ACC112 (cell line): ENCODE data around the gene ATXN10.
"Not testable (repeated sequence)": the region's sequence is repeated elsewhere in the genome, so short reads cannot be mapped to it uniquely, and the experiment has no call there.

Experiments
- H2AFZ ChIP-seq: fragments of 200-600 bp; sonication (generic); one replicate; pipeline ENCODE4 v1.6.0; 2017; ENCODE audit warnings: antibody characterized with exemption, low read length; ENCODE audit not compliant: unreplicated experiment
- H3K27ac ChIP-seq: fragments of 200-600 bp; sonication (generic); 2 replicates; pipeline ENCODE4 v1.5.1; 2014; ENCODE audit warnings: low read depth, mild to moderate bottlenecking, antibody characterized with exemption, low read length, moderate library complexity
- H3K27me3 ChIP-seq: fragments of 200-600 bp; sonication (generic); 2 replicates; pipeline ENCODE4 v1.6.1; 2014; ENCODE audit warnings: mild to moderate bottlenecking, antibody characterized with exemption, low read length, moderate library complexity, mixed read lengths; ENCODE audit not compliant: insufficient read depth
- H3K36me3 ChIP-seq: fragments of 200-600 bp; sonication (generic); 2 replicates; pipeline ENCODE4 v1.6.1; 2016; ENCODE audit warnings: mild to moderate bottlenecking, antibody characterized with exemption, low read length, moderate library complexity, mixed read lengths; ENCODE audit not compliant: insufficient read depth
- H3K4me1 ChIP-seq: fragments of 200-600 bp; sonication (generic); one replicate; pipeline ENCODE4 v1.6.1; 2016; ENCODE audit warnings: low read length, mixed read lengths; ENCODE audit not compliant: insufficient read depth, unreplicated experiment, control insufficient read depth
- H3K4me3 ChIP-seq: fragments of 200-600 bp; sonication (generic); 2 replicates; pipeline ENCODE4 v1.5.1; 2014; ENCODE audit warnings: mild to moderate bottlenecking, low read depth, low read length
- H3K79me2 ChIP-seq: fragments of 200-600 bp; sonication (generic); one replicate; pipeline ENCODE4 v1.6.0; 2016; ENCODE audit warnings: low read length; ENCODE audit not compliant: control insufficient read depth, unreplicated experiment, insufficient read depth

Gene ATXN10

GRCh38 chr22:45667486-45667885, 4.1 kb upstream of the ATXN10 start:
- Histone ChIP-seq H3K79me2 (peaks cover 4% of the 10 kb centered on the region), H3K27me3 (no peaks in the 10 kb centered on the region), H3K4me3 (no peak overlapping the region), H3K36me3 (no peaks in the 10 kb centered on the region), H2AFZ (no peak overlapping the region), H3K27ac (no peak overlapping the region), H3K4me1 (peaks cover 3% of the 10 kb centered on the region)

- not testable (repeated sequence) for H3K27ac ChIP-seq, H3K36me3 ChIP-seq, H3K4me1 ChIP-seq, H3K27me3 ChIP-seq, H3K4me3 ChIP-seq, H2AFZ ChIP-seq
- H3K79me2 ChIP-seq = peaks cover 33% of the 10 kb centered on the region
Observed at GRCh38 chr22:45670363-45670762, 1.3 kb upstream of the ATXN10 start.

- no peaks in the 10 kb centered on the region for H3K27me3 ChIP-seq
- peaks cover 3% of the 10 kb centered on the region for H3K4me1 ChIP-seq
- peaks cover 41% of the 10 kb centered on the region for H3K79me2 ChIP-seq
- H3K27ac ChIP-seq = no peak overlapping the region; the same call in 1 of the 2 replicates
- 0 out of 2 replicates have a peak, but pooled peaks cover 3% of the 10 kb centered on the region for H3K36me3 ChIP-seq
- peak overlapping the region; percentile 96 for H2AFZ ChIP-seq
- peak overlapping the region; percentile 85 for H3K4me3 ChIP-seq
Observed at GRCh38 chr22:45670981-45671782, 452 bp upstream of the ATXN10 start.

DNA sequence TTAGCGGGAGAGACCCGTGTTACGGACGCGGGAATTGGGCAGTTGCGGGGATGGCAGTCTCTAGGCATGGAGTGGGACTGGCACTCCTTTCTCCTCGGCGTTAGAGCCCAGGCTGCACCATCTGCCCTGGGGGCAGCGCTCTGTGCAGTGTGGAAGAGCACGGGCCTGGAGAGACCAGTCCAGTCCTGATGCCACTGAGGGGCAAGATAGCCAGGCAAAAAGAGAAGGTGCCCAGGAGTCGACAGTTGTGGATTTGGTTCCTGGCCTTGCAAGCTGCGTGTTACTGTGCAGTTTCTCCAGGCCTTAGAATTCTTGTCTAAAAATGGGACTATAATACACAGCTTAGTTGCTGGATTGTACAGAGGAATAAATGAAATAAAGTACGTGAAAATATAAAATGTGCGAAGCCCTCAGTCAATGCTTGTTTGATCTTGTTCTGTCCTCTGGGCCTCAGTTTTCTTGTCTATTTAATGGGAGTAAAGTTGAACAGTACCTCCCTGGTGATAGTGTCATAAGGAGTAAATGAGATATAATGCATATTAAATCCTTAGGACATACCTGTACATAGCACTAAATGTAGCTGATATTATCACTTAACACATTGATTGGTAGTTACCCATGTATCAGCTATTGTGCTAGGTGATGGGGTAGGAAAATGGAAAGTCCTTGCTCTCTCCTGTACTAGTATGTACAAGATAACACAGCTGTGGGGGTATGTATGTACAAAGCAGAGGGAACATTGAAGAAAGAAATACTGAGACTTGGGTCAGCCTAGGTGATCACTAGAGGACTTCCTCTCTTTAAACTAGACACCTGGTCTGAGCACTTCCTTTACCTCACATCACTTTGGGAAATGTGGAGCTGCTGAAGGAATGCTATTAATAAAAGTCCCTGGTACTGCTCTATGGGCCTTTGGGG, 1.2 kb downstream of the ATXN10 start:
- Histone ChIP-seq H3K79me2 (peaks cover 52% of the 10 kb centered on the region), H3K4me1 (peaks cover 10% of the 10 kb centered on the region), H2AFZ (peak overlapping the region; percentile 96), H3K36me3 (0 out of 2 replicates have a peak, but pooled peaks cover 3% of the 10 kb centered on the region), H3K4me3 (peak overlapping the region; percentile 85), H3K27ac (peak overlapping the region; percentile 14; the same call in 1 of the 2 replicates), H3K27me3 (no peaks in the 10 kb centered on the region)

DNA sequence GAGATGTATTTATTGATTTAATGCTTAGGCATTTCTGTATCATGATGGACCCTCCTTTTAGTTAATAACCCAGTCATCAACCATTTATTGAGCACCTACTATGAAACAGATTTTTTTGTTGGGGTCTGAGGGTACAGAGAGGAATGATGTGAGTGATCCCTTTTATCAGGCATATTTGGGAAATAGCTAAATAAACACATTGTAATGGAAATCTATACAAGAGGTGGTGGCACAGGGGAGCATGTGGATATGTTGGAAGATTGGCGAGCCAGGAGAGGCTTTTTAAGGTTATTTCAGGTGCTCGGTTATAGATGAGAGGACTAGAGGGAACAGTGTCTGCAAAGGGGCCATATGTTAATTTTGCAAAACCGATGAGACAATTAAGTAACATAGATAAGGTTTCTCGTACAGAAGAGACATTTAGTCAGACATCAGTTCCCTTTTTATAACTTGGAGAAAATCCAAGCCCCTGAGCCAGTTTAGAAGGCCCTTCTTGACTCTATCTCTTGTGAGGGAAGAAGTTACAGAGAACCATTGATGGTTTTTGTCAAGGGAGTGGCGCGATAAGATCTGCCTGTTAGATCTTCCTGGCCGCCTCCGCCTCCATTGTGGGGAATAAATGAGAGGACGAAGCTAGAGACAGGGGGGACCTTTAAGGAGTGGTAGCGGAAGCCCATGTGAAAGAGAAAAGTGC, 2.0 kb downstream of the ATXN10 start:
- no peak overlapping the region for H2AFZ ChIP-seq
- H3K79me2 ChIP-seq = peaks cover 60% of the 10 kb centered on the region
- peak overlapping the region; percentile 85 for H3K4me3 ChIP-seq
- H3K27ac ChIP-seq = no peak overlapping the region
- no peaks in the 10 kb centered on the region for H3K27me3 ChIP-seq
- 0 out of 2 replicates have a peak, but pooled peaks cover 3% of the 10 kb centered on the region for H3K36me3 ChIP-seq
- H3K4me1 ChIP-seq = peaks cover 10% of the 10 kb centered on the region

- Histone ChIP-seq H3K4me1 (peaks cover 29% of the 10 kb centered on the region), H3K4me3 (no peak overlapping the region), H2AFZ (no peak overlapping the region), H3K27ac (no peak overlapping the region), H3K79me2 (peaks cover 80% of the 10 kb centered on the region), H3K36me3 (0 out of 2 replicates have a peak, but pooled peaks cover 3% of the 10 kb centered on the region), H3K27me3 (no peaks in the 10 kb centered on the region)
Observed at GRCh38 chr22:45676024-45676423, 4.4 kb downstream of the ATXN10 start.

GRCh38 chr22:45677063-45677462, 5.4 kb downstream of the ATXN10 start:
- H3K4me1 ChIP-seq = peaks cover 39% of the 10 kb centered on the region
- H3K27me3 ChIP-seq = no peaks in the 10 kb centered on the region
- H3K4me3 ChIP-seq = no peak overlapping the region
- H3K79me2 ChIP-seq = peaks cover 90% of the 10 kb centered on the region
- H3K27ac ChIP-seq = no peak overlapping the region
- H2AFZ ChIP-seq = no peak overlapping the region
- H3K36me3 ChIP-seq = 0 out of 2 replicates have a peak, but pooled peaks cover 3% of the 10 kb centered on the region

GRCh38 chr22:45678961-45679912, 7.6 kb downstream of the ATXN10 start:
- 0 out of 2 replicates have a peak, but pooled peaks cover 3% of the 10 kb centered on the region for H3K36me3 ChIP-seq
- H2AFZ ChIP-seq = no peak overlapping the region
- peaks cover 49% of the 10 kb centered on the region for H3K4me1 ChIP-seq
- peak overlapping the region; percentile 75 for H3K27ac ChIP-seq
- H3K79me2 ChIP-seq = peaks cover 89% of the 10 kb centered on the region
- H3K27me3 ChIP-seq = no peaks in the 10 kb centered on the region
- H3K4me3 ChIP-seq = peak overlapping the region; percentile 26; the same call in 1 of the 2 replicates

DNA sequence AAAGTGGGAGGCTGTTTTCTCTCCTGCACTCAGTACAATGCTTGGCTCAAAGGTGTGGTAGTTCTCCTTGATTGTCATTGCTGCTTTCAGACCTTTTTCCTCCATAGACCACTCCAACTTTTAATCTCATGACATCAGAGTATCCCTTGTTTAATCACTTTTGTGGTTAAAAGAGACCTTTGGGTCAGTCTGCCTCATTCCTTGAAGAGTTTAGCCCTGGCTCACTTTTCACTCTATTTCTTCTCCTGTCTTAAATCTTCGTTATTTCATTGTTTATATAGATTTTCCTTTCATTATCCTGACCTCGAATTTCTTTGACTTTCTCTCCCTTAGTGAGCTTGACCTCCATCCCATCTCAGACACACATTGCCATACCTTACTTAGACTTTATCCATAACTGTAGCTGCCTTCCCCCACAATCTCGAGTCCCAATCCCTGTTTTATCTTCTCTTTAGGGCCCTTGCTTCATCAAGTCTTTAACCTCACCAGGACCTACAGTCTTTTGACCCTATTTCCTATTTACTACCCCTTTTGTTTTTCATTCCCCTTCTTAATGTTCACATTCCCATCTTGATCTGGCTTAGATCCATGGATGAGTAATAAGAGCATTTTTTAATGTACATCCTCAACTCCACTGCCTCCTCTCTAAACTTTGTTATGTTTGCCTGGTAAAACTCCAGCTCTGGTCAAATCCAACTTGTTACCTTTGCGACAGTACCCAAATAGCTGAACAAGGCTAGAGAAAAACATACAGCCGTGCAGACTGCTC, 9.5 kb downstream of the ATXN10 start:
- Histone ChIP-seq H3K4me3 (peak overlapping the region; percentile 38), H3K79me2 (peaks cover 88% of the 10 kb centered on the region), H2AFZ (no peak overlapping the region), H3K36me3 (no peaks in the 10 kb centered on the region), H3K4me1 (peaks cover 68% of the 10 kb centered on the region), H3K27ac (peak overlapping the region; percentile 75), H3K27me3 (no peaks in the 10 kb centered on the region)
